ENCODE measurements around the gene CRYBA4.
"Not testable (repeated sequence)": the region's sequence is repeated elsewhere in the genome, so short reads cannot be mapped to it uniquely, and the experiment has no call there.

The CRYBA4 gene

DNA sequence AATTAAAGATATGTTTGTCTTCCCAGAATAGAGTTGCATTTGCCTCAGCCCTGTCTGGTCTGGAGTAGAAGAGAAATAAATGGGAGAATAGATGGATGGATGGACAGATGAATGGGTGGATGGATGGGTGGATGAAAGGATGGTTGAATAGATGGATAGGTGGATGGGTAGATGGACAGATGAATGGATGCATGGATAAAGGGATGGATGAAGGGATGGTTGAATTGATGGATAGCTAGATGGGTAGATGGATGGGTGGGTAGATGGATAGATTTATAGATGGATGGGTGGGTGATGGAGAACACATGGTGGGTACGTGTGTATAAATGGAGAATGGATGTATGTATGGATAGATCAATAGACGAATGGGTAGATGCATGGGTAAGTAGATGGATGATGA is 12.5 kb upstream of the CRYBA4 start:
- in situ Hi-C loops (cut with HindIII; ENCODE audit: low pct_ligation_motif_present, low sequenced_read_pairs) = no loop called here
- DNase-seq = no peak
- no peaks in the 10 kb centered on the region for H3K27me3 ChIP-seq (replicated peaks)
- TF ChIP-seq CTCF (IDR thresholded peaks at IDR 0.05; ENCODE audit: low read depth, low read length, missing control alignments) = no peak
- H3K27ac ChIP-seq = no peak overlapping the region
- H3K36me3 ChIP-seq (replicated peaks) = no peaks in the 10 kb centered on the region
- H3K4me3 ChIP-seq (ENCODE audit: low read depth, low read length) = no peak overlapping the region

- Histone ChIP-seq H3K27ac (peak overlapping the region; percentile 40), H3K27me3 (replicated peaks) (no peaks in the 10 kb centered on the region), H3K36me3 (replicated peaks) (no peaks in the 10 kb centered on the region), H3K4me3 (ENCODE audit: low read depth, low read length) (no peak overlapping the region)
- peak; percentile 89 for DNase-seq
- in situ Hi-C loops (cut with HindIII; ENCODE audit: low pct_ligation_motif_present, low sequenced_read_pairs) = no loop called here
- TF ChIP-seq CTCF (IDR thresholded peaks at IDR 0.05; ENCODE audit: low read depth, low read length, missing control alignments) = no peak
These were observed 11.4 kb upstream of the CRYBA4 start for GRCh38 chr22:26610072-26610958.

GRCh38 chr22:26610996-26611395 is 10.8 kb upstream of the CRYBA4 start:
- Histone ChIP-seq H3K4me3 (ENCODE audit: low read depth, low read length) (no peak overlapping the region), H3K27me3 (replicated peaks) (no peaks in the 10 kb centered on the region), H3K27ac (no peak overlapping the region), H3K36me3 (replicated peaks) (no peaks in the 10 kb centered on the region)
- no peak for DNase-seq
- in situ Hi-C loops (cut with HindIII; ENCODE audit: low pct_ligation_motif_present, low sequenced_read_pairs) = no loop called here
- no peak for TF ChIP-seq CTCF (IDR thresholded peaks at IDR 0.05; ENCODE audit: low read depth, low read length, missing control alignments)

DNA sequence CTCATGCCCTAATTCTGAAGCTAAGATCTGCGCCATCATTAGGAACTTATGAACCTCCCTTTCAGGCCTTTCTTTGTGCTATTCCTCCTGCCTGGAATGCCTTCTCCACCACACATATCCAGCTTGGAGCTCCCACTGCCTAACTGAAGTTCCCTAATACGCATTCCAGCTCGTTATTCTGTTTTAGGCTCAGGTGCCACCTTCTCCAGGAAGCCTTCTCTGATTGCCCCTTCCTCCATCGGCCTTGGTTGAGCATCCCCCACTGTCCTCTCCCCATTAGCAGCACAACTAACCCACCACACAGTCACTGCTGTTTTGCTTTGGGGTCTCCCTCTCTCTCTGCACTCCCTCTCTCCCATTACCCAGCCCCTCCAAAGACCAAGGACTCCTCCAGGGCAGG is 9.1 kb upstream of the CRYBA4 start:
- no peak overlapping the region for H3K27ac ChIP-seq
- DNase-seq = no peak
- no peaks in the 10 kb centered on the region for H3K36me3 ChIP-seq (replicated peaks)
- in situ Hi-C loops (cut with HindIII; ENCODE audit: low pct_ligation_motif_present, low sequenced_read_pairs) = no loop called here
- no peak for TF ChIP-seq CTCF (IDR thresholded peaks at IDR 0.05; ENCODE audit: low read depth, low read length, missing control alignments)
- no peaks in the 10 kb centered on the region for H3K27me3 ChIP-seq (replicated peaks)
- H3K4me3 ChIP-seq (ENCODE audit: low read depth, low read length) = no peak overlapping the region

DNA sequence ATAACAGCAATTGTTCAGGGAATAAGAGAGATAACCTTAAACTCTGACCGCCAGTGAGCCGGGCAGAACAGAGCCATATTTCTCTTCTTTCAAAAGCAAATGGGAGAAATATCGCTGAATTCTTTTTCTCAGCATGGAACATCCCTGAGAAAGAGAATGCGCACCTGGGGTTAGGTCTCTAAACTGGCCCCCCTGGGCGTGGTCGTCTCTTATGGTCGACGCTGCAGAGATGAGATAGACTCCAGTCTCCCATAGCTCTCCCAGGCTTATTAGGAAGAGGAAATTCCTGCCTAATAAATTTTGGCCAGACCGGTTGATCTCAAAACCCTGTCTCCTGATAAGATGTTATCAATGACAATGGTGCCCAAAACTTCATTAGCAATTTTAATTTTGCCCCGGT is 8.0 kb upstream of the CRYBA4 start:
- in situ Hi-C loops (cut with HindIII; ENCODE audit: low pct_ligation_motif_present, low sequenced_read_pairs); DNase-seq: not testable (repeated sequence)

DNA sequence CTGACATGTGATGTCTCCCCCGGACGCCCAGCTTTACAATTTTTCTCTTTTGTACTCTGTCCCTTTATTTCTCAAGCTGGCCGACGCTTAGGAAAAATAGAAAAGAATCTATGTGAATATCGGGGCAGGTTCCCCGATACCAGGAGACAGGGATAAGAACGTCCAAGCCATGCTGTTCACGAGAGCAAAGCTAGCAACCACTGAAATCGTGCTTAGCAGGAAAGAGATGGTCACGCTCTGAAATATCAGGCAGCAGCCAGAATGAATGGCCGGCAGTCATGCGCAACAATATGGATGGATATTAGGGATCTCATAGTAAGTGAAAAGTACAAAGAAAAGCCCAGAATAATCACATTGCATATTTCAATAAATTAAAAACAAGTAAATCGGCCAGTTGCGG is 7.4 kb upstream of the CRYBA4 start:
- DNase-seq = no peak
- no peaks in the 10 kb centered on the region for H3K27me3 ChIP-seq (replicated peaks)
- in situ Hi-C loops (cut with HindIII; ENCODE audit: low pct_ligation_motif_present, low sequenced_read_pairs) = no loop called here
- no peak overlapping the region for H3K27ac ChIP-seq
- H3K36me3 ChIP-seq (replicated peaks) = no peaks in the 10 kb centered on the region
- H3K4me3 ChIP-seq (ENCODE audit: low read depth, low read length) = no peak overlapping the region
- TF ChIP-seq CTCF (IDR thresholded peaks at IDR 0.05; ENCODE audit: low read depth, low read length, missing control alignments) = no peak

More for the DNA sequence above, 8.0 kb upstream of the CRYBA4 start:
- H3K36me3 ChIP-seq (replicated peaks); H3K27ac ChIP-seq; H3K27me3 ChIP-seq (replicated peaks); H3K4me3 ChIP-seq (ENCODE audit: low read depth, low read length): not testable (repeated sequence)
